SU-DHL-6 (cell line): ENCODE results near the gene SCUBE1.

ENCODE experiments used
- H2AFZ ChIP-seq: fragments of 200-600 bp; sonication (generic); 2 replicates; pipeline ENCODE4 v1.6.1; 2014; ENCODE audit warnings: low read depth, mild to moderate bottlenecking, moderate library complexity, mixed read lengths, antibody characterized with exemption, low read length; ENCODE audit not compliant: severe bottlenecking
- H3F3A ChIP-seq: fragments of 200-600 bp; shearing (Covaris generic); 2 replicates; pipeline ENCODE4 v1.6.0; 2016; ENCODE audit warnings: antibody characterized with exemption, mild to moderate bottlenecking; ENCODE audit not compliant: insufficient read depth
- H3K27ac ChIP-seq: fragments of 200-600 bp; sonication (generic); 2 replicates; pipeline ENCODE4 v1.5.1; 2016; ENCODE audit warnings: low read depth, mild to moderate bottlenecking, low read length, moderate library complexity, mixed read lengths
- H3K27me3 ChIP-seq: fragments of 200-600 bp; sonication (generic), shearing (Covaris generic); 2 replicates; pipeline ENCODE4 v1.6.0; 2014; ENCODE audit warnings: mild to moderate bottlenecking, low read length
- H3K36me3 ChIP-seq: fragments of 200-600 bp; sonication (generic); 2 replicates; pipeline ENCODE4 v1.6.1; 2014; ENCODE audit warnings: mild to moderate bottlenecking, low read length, mixed read lengths
- H3K4me2 ChIP-seq: fragments of 300-600, 200-600 bp; shearing (Covaris generic), sonication (generic); 2 replicates; pipeline ENCODE4 v1.6.0; 2014; ENCODE audit warnings: low read length, low read depth, mild to moderate bottlenecking; ENCODE audit not compliant: poor library complexity, severe bottlenecking
- H3K4me3 ChIP-seq: fragments of 200-600 bp; sonication (generic); 2 replicates; pipeline ENCODE4 v1.5.1; 2014; ENCODE audit warnings: antibody characterized with exemption, low read length, mild to moderate bottlenecking, mixed read lengths; ENCODE audit not compliant: insufficient read depth, poor library complexity, severe bottlenecking
- H3K79me2 ChIP-seq: fragments of 200-600 bp; sonication (generic); 2 replicates; pipeline ENCODE4 v1.6.1; 2014; ENCODE audit warnings: mild to moderate bottlenecking, low read length, moderate library complexity; ENCODE audit not compliant: insufficient read depth
- H3K9ac ChIP-seq: fragments of 200-600 bp; sonication (generic); 2 replicates; pipeline ENCODE4 v1.7.0; 2014; ENCODE audit warnings: mild to moderate bottlenecking, low read length
- H3K9me2 ChIP-seq: fragments of 200-600 bp; sonication (generic); replicated peaks from 2 replicates; pipeline ENCODE4 v1.6.1; 2014; ENCODE audit warnings: low read length; ENCODE audit not compliant: insufficient read depth
- H3K9me3 ChIP-seq: fragments of 200-600 bp; sonication (generic); 2 replicates; pipeline ENCODE4 v1.6.1; 2014; ENCODE audit warnings: low read length, mixed read lengths; ENCODE audit not compliant: insufficient read depth
- H4K20me1 ChIP-seq: fragments of 200-600 bp; sonication (generic); 2 replicates; pipeline ENCODE4 v1.6.1; 2014; ENCODE audit warnings: low read depth, mild to moderate bottlenecking, antibody characterized with exemption, low read length, moderate library complexity, mixed read lengths
- CTCF ChIP-seq: fragments of 200-600 bp; sonication (generic); IDR thresholded peaks from one replicate; pipeline ENCODE4 v1.5.1; 2017; ENCODE audit warnings: antibody characterized with exemption, mild to moderate bottlenecking, low read length, moderate library complexity; ENCODE audit not compliant: insufficient read depth, poor library complexity, severe bottlenecking
- EZH2phosphoT487 ChIP-seq: fragments of 200-600 bp; sonication (generic), shearing (Covaris generic); conservative IDR thresholded peaks from 2 replicates; pipeline ENCODE4 v1.6.1; 2018; ENCODE audit warnings: mild to moderate bottlenecking, antibody characterized with exemption, low read length, moderate library complexity, mixed read lengths

SCUBE1 gene

GRCh38 chr22:43260331-43261231 is 82.6 kb downstream of the SCUBE1 start:
- TF ChIP-seq CTCF (no peak), EZH2phosphoT487 (no peak)
- H3K4me3 ChIP-seq = no peak overlapping the region
- no peaks in the 10 kb centered on the region for H3K79me2 ChIP-seq
- H3K9me2 ChIP-seq = no peaks in the 10 kb centered on the region
- H3K9me3 ChIP-seq = no peaks in the 10 kb centered on the region
- no peak overlapping the region for H2AFZ ChIP-seq
- H3K9ac ChIP-seq = no peak overlapping the region
- no peak overlapping the region for H3K27ac ChIP-seq
- no peaks in the 10 kb centered on the region for H3F3A ChIP-seq
- H3K36me3 ChIP-seq = no peaks in the 10 kb centered on the region
- H3K4me2 ChIP-seq = no peak overlapping the region
- H3K27me3 ChIP-seq = no peaks in the 10 kb centered on the region; the same call in 1 of the 2 replicates
- H4K20me1 ChIP-seq = no peaks in the 10 kb centered on the region

- Histone ChIP-seq H3K4me2 (no peak overlapping the region), H3K27me3 (no peaks in the 10 kb centered on the region), H3K36me3 (no peaks in the 10 kb centered on the region), H3K9me3 (no peaks in the 10 kb centered on the region), H4K20me1 (no peaks in the 10 kb centered on the region), H3F3A (no peaks in the 10 kb centered on the region), H3K9me2 (no peaks in the 10 kb centered on the region), H3K4me3 (no peak overlapping the region), H3K27ac (no peak overlapping the region), H2AFZ (no peak overlapping the region), H3K9ac (no peak overlapping the region), H3K79me2 (no peaks in the 10 kb centered on the region)
- TF ChIP-seq CTCF = no peak
- no peak for TF ChIP-seq EZH2phosphoT487
Measured at GRCh38 chr22:43257961-43258360, 85.2 kb downstream of the SCUBE1 start.

DNA sequence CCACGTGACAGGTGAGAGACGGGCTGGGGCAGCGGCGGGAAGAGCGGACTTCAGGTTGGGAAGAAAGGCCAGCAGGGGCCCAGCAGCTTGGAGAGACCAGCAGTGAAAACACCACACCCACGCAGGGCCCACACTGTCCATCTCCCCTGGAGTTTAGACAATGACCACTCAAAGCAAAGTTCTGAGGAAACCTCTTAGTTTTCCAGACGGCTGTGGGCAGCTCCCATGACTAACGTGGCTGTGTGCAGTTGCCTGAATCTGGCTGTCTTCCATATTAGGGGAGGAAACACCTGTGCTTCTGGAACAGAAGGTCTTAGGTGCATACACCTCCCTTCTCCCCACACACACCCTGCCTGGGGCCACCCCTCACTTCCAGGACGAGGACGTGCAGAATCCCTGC is 85.6 kb downstream of the SCUBE1 start:
- H4K20me1 ChIP-seq = no peaks in the 10 kb centered on the region
- TF ChIP-seq CTCF = no peak
- no peak overlapping the region for H3K27ac ChIP-seq
- H3K9me3 ChIP-seq = no peaks in the 10 kb centered on the region
- H2AFZ ChIP-seq = no peak overlapping the region
- no peaks in the 10 kb centered on the region for H3K79me2 ChIP-seq
- no peaks in the 10 kb centered on the region for H3K36me3 ChIP-seq
- H3F3A ChIP-seq = no peaks in the 10 kb centered on the region
- no peak overlapping the region for H3K9ac ChIP-seq
- H3K4me2 ChIP-seq = no peak overlapping the region
- no peaks in the 10 kb centered on the region for H3K27me3 ChIP-seq
- no peak overlapping the region for H3K4me3 ChIP-seq
- H3K9me2 ChIP-seq = no peaks in the 10 kb centered on the region
